ENCODE data around the gene ANO10.

ANO10 gene

DNA sequence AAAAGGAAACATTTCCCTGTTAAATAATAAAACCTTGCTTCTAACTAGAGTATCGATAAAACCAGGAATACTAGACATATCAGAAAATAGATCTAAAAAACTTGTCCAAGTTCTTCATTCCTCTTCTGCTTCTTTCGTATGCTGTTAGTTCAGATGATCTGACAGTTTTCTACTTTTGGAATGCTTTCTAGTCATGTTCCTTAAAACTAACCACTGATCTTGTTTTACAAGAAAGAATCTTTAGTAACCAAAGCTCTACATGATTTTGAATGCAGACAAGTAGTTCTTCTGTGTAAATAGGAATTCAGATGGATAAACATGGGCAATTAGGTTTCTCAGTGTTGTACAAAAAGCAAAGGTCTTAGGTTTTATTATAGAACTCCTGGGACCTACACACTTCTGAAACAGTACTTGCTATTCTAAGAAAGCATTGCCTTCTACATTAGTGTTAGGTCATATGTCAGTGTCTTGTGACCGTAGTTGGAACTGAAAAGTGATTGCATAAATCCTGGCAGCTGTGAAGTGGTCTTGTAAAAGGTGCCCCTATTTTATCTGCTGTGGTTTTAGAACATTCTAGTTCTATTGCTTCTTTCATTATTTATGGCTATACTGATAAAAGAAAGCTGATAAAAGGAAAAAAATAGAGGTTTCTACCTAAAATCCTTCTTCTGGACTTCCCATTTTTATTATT, 294.8 kb downstream of the ANO10 start:
- DNase-seq (ENCODE audit: low read depth, low spot score), result no peak
- H3K4me3 ChIP-seq (ENCODE audit: low read depth, low read length), result no peak overlapping the region
- ChIA-PET POLR2A (no interaction called here), CTCF (interaction anchor here (1.0 kb wide), 1 partner anchor 10 kb away, joined by 3 read pairs; no protein-coding TSS in a partner anchor)
- TF ChIP-seq, protein P1, sequence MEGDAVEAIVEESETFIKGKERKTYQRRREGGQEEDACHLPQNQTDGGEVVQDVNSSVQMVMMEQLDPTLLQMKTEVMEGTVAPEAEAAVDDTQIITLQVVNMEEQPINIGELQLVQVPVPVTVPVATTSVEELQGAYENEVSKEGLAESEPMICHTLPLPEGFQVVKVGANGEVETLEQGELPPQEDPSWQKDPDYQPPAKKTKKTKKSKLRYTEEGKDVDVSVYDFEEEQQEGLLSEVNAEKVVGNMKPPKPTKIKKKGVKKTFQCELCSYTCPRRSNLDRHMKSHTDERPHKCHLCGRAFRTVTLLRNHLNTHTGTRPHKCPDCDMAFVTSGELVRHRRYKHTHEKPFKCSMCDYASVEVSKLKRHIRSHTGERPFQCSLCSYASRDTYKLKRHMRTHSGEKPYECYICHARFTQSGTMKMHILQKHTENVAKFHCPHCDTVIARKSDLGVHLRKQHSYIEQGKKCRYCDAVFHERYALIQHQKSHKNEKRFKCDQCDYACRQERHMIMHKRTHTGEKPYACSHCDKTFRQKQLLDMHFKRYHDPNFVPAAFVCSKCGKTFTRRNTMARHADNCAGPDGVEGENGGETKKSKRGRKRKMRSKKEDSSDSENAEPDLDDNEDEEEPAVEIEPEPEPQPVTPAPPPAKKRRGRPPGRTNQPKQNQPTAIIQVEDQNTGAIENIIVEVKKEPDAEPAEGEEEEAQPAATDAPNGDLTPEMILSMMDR (IDR thresholded peaks at IDR 0.05; ENCODE audit: insufficient read depth, low read length, missing control alignments), result no peak

DNA sequence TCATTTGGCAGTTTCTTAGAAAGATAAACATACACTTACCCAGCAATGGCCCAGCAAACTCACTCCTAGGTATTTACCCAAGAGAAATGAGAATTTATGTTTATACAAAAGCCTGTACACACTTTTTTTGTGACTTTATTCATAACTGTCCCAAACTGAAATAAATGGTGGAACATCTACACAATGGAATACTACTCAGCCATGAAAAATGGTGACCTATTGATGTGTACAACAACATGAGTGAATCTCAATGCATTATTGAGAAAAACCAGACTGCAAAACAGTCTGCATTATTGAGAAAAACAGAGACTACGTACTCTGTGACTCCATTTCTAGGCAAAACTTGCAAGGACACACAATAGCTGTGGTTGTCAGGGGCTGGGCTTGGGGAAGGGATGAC, 298.3 kb downstream of the ANO10 start:
- no peak for DNase-seq (ENCODE audit: low read depth, low spot score)
- CTCF ChIA-PET, result no interaction called here
- TF ChIP-seq, protein P1 (IDR thresholded peaks at IDR 0.05; ENCODE audit: insufficient read depth, low read length, missing control alignments), result no peak
- POLR2A ChIA-PET, result no interaction called here
- H3K4me3 ChIP-seq (ENCODE audit: low read depth, low read length), result no peak overlapping the region

DNA sequence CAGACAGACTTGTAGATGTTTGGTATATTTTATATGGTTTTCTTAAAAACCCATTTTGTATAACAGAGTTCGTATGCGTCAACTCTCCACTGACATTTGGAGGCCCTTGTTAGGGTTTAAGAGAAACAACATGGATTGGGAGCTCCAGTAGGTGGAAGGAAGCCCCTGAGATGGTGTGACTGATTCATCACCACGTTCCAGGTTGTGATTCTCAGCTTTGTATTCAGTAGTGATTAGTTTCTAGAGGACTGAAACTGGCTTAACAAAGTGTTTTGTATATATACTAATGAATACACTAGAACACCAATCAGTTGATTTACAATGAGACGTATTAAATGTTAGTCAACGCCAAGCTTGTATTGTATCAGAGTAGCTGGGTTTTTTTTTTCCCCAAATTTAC, 301.5 kb downstream of the ANO10 start:
- CTCF ChIA-PET, result interaction anchor here (1.5 to 2.0 kb wide), 2 partner anchors 158 to 183 kb away, joined by 4 read pairs; no protein-coding TSS in a partner anchor
- no peak for DNase-seq (ENCODE audit: low read depth, low spot score)
- TF ChIP-seq, protein P1 (IDR thresholded peaks at IDR 0.05; ENCODE audit: insufficient read depth, low read length, missing control alignments), result no peak
- POLR2A ChIA-PET, result no interaction called here
- no peak overlapping the region for H3K4me3 ChIP-seq (ENCODE audit: low read depth, low read length)

DNA sequence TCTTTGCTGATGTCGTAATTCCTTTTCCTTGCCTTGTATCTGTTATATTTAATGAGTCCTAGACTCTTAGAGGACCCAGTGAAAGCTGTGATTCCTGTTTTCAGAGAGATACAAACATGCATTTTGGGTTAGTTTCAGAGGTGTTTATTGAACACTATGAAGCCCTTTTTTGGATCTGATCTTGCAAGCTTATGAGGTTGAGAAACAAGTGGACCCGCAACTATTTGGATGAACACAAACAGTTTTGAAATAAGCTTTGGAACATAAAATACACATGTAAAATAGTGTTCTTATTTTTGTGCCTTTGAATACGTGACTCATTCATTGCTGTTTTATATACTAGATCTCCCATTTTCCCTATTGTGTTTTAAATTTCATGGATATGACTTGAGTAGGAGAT, 302.0 kb downstream of the ANO10 start:
- CTCF ChIA-PET, result interaction anchor here (2.0 kb wide), 1 partner anchor 157 kb away, joined by 4 read pairs; no protein-coding TSS in a partner anchor
- DNase-seq (ENCODE audit: low read depth, low spot score), result no peak
- TF ChIP-seq, protein P1 (IDR thresholded peaks at IDR 0.05; ENCODE audit: insufficient read depth, low read length, missing control alignments), result no peak
- POLR2A ChIA-PET, result no interaction called here
- no peak overlapping the region for H3K4me3 ChIP-seq (ENCODE audit: low read depth, low read length)

DNA sequence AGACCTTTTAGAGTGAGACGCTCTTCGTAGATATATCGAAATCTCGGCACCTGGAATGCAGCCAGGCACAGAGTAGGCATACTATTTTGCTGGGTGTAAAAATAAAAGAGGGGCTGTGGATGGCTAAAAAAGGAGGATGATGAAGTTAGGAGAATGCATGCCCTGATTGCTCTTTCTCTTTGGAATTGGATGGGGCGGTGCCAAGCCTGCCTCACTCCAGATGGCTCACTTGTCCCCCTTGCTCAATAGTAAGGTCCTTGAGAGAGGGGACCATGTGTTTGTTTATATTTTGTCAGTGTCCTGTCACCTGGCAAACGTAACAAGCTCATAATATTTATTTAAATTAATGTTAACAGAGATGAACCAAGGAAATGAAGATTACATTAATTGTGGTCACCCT, 302.4 kb downstream of the ANO10 start:
- H3K4me3 ChIP-seq (ENCODE audit: low read depth, low read length), result no peak overlapping the region
- ChIA-PET POLR2A (no interaction called here), CTCF (interaction anchor here (2.0 kb wide), 1 partner anchor 157 kb away, joined by 4 read pairs; no protein-coding TSS in a partner anchor)
- no peak for DNase-seq (ENCODE audit: low read depth, low spot score)
- TF ChIP-seq, protein P1 (IDR thresholded peaks at IDR 0.05; ENCODE audit: insufficient read depth, low read length, missing control alignments), result no peak

DNA sequence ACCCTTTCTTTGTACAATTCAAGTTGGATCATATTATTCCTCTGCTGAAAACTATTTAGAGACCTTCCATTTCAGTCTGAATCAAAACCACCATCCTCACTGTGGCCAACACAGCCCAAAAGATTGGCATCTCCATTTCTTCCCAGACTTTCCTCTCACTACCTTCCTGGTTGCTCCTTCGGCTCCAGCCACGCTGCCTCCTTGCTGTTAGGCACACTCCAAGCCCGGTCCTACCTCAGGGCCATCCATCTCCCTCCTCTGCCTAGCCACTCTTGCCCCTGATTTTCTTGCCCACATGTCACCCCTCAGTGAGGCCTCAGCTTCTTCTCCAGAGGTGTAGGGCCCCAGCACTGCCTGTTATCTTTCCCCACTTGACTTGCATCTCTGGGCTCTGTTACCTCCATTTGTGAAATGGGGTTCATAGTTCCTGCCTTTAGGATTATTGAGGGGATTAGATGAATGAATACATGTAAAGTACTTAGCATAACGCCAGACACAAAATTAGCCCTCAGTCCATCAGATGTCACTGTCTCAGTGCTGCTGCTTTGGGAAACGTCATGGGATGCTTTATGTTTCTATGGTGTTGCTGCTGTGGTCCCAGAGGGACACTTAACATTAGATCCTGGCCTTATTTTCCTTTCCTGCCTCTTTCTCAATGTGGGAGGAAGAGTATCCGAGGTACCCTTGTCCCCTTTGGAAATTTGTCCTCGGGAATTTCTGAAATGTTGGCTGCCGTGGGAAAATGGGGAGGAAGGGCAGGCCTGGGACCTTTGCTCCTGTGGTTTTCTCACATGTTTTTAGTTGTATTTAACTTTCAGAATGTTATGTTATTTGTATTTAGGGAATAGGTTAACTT, 304.1 kb downstream of the ANO10 start:
- no peak overlapping the region for H3K4me3 ChIP-seq (ENCODE audit: low read depth, low read length)
- ChIA-PET POLR2A (no interaction called here), CTCF (interaction anchor here (1.4 kb wide), 1 partner anchor 9 kb away, joined by 3 read pairs; no protein-coding TSS in a partner anchor)
- no peak for DNase-seq (ENCODE audit: low read depth, low spot score)
- TF ChIP-seq, protein P1 (IDR thresholded peaks at IDR 0.05; ENCODE audit: insufficient read depth, low read length, missing control alignments), result no peak

Data from AG04449 (cell line).